ENCODE measurements around the gene IL4I1.
A peak's percentile ranks its signal among the peaks of the same experiment; 100 is the strongest.

DNA sequence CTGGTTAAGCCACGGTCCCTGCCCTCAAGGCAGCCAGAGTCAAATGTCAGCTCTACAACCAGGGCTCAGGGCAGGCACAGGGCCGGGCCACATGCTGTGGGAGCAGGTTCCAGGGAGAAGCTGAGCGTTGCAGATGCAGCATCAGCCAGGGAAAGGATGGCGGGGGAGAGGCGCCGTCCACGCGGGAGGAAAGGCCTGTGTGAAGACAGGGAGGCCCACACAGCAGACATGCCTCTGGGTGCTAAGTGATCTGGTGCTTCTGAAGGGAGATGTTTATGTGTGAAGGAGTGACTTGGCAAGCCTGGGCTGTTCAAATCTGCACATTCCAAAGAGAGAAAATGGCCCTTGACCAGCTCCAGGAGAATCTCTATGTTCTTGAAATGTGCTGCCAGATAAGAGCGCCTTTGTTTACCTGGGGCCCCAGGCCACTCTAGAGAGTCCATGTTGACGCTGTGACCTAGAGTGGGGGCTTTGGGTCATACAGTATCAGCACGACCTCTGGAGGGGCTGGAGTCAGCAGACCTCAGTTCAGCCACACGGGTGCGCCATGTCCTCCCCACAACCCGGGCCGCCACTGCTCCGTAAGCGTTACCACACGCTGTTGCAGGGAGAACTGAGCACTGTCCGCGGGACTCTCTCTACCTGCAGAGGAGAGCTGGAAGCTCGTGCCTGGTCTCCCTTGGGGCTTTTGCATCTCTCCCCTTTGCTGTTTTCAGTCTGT, 16.4 kb upstream of the IL4I1 start:
- TF ChIP-seq, protein P1, sequence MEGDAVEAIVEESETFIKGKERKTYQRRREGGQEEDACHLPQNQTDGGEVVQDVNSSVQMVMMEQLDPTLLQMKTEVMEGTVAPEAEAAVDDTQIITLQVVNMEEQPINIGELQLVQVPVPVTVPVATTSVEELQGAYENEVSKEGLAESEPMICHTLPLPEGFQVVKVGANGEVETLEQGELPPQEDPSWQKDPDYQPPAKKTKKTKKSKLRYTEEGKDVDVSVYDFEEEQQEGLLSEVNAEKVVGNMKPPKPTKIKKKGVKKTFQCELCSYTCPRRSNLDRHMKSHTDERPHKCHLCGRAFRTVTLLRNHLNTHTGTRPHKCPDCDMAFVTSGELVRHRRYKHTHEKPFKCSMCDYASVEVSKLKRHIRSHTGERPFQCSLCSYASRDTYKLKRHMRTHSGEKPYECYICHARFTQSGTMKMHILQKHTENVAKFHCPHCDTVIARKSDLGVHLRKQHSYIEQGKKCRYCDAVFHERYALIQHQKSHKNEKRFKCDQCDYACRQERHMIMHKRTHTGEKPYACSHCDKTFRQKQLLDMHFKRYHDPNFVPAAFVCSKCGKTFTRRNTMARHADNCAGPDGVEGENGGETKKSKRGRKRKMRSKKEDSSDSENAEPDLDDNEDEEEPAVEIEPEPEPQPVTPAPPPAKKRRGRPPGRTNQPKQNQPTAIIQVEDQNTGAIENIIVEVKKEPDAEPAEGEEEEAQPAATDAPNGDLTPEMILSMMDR (conservative IDR thresholded peaks at IDR 0.05; ENCODE audit: low read length) = peak; percentile 19; the same call in 1 of the 2 replicates
- TF ChIP-seq EZH2phosphoT487 (IDR thresholded peaks at IDR 0.05; ENCODE audit: borderline replicate concordance) = no peak
